Fibroblast of lung (primary cell): ENCODE measurements around the gene SLC13A2. TPM values are rescaled to one million over a fixed set of nuclear protein-coding genes. Genes with fewer than 3 reads are reported as not detected.
"Not testable (repeated sequence)": the region's sequence is repeated elsewhere in the genome, so short reads cannot be mapped to it uniquely, and the experiment has no call there.

Experiments
- DNase-seq, 2 donors: peaks; one replicate each; pipeline versions ENCODE4 v3.0.0 to v3.0.0-alpha.2; 2010; ENCODE audit warnings: low read depth in 2 of 2
- H2AFZ ChIP-seq: 2 replicates; pipeline ENCODE4 v1.5.1; 2012; ENCODE audit warnings: low read length, control low read depth, inconsistent platforms
- H3K27ac ChIP-seq: 2 replicates; pipeline ENCODE4 v1.5.1; 2011; ENCODE audit warnings: low read length, control low read depth; ENCODE audit not compliant: insufficient read depth
- H3K27me3 ChIP-seq: 2 replicates; pipeline ENCODE4 v1.5.1; 2011; ENCODE audit warnings: mild to moderate bottlenecking, low read length; ENCODE audit not compliant: control insufficient read depth, insufficient read depth
- H3K36me3 ChIP-seq: 2 replicates; pipeline ENCODE4 v1.5.1; 2011; ENCODE audit warnings: low read length; ENCODE audit not compliant: control insufficient read depth, insufficient read depth
- H3K4me1 ChIP-seq: 2 replicates; pipeline ENCODE4 v1.5.1; 2011; ENCODE audit warnings: low read length; ENCODE audit not compliant: control insufficient read depth, insufficient read depth; ENCODE audit errors: extremely low read depth
- H3K4me2 ChIP-seq: 2 replicates; pipeline ENCODE4 v1.5.1; 2011; ENCODE audit warnings: low read length, control low read depth; ENCODE audit not compliant: insufficient read depth; ENCODE audit errors: extremely low read depth
- H3K4me3 ChIP-seq, 4 experiments: fragments of 200-600 bp in 1 of 4; sonication (generic) in 1 of 4; replicated peaks in 1 of 4; 2 replicates each; pipeline ENCODE4 v1.5.1; 2011 to 2016; ENCODE audit warnings: low read length in 4 of 4, low read depth in 3 of 4, mild to moderate bottlenecking in 3 of 4, control low read depth in 2 of 4, inconsistent platforms in 1 of 4, mixed read lengths in 1 of 4; ENCODE audit not compliant: insufficient read depth in 1 of 4; ENCODE audit errors: control extremely low read depth in 1 of 4
- H3K79me2 ChIP-seq: 2 replicates; pipeline ENCODE4 v1.5.1; 2012; ENCODE audit warnings: mild to moderate bottlenecking, low read length, inconsistent platforms; ENCODE audit not compliant: control insufficient read depth, insufficient read depth
- H3K9ac ChIP-seq: 2 replicates; pipeline ENCODE4 v1.5.1; 2011; ENCODE audit warnings: mild to moderate bottlenecking, low read length, control low read depth; ENCODE audit not compliant: insufficient read depth
- H3K9me3 ChIP-seq: 2 replicates; pipeline ENCODE4 v1.5.1; 2012; ENCODE audit warnings: low read depth, low read length; ENCODE audit not compliant: control insufficient read depth, insufficient read depth
- H4K20me1 ChIP-seq: 2 replicates; pipeline ENCODE4 v1.5.1; 2011; ENCODE audit warnings: low read length; ENCODE audit not compliant: control insufficient read depth, insufficient read depth; ENCODE audit errors: extremely low read depth
- EZH2 ChIP-seq: IDR thresholded peaks from 2 replicates; pipeline ENCODE4 v1.5.1; 2012; ENCODE audit warnings: low read length, control low read depth, mild to moderate bottlenecking; ENCODE audit errors: missing control alignments
- polyA plus RNA-seq, 2 donors: library from polyadenylated mRNA; depleted of rRNA in 1 of 2; stranded (reverse) in 1 of 2; unstranded in 1 of 2; fragments of >200 nt; gene quantifications; 2 replicates each; pipeline ENCODE4 v1.2.1, GENCODE V29; 2011 to 2012; ENCODE audit warnings: missing spikeins in 1 of 2
- total RNA-seq: library from RNA; depleted of rRNA; stranded (reverse); fragments of >200 nt; gene quantifications from 2 replicates; pipeline ENCODE4 v1.2.1, GENCODE V29; 2014
- TF ChIP-seq, protein P1 (sequence below), 2 donors: IDR thresholded peaks in 1 of 2; conservative IDR thresholded peaks in 1 of 2; 1 replicate in 1 of 2; 2 replicates in 1 of 2; pipeline ENCODE4 v1.5.1; 2011 to 2012; ENCODE audit warnings: low read length in 2 of 2, control low read depth in 1 of 2, inconsistent platforms in 1 of 2, low read depth in 1 of 2, mild to moderate bottlenecking in 1 of 2

The SLC13A2 gene
- total and polyA plus RNA-seq, 2 donors (not counting 1 experiment from before 2014, with no cell fraction given): not detected

DNA sequence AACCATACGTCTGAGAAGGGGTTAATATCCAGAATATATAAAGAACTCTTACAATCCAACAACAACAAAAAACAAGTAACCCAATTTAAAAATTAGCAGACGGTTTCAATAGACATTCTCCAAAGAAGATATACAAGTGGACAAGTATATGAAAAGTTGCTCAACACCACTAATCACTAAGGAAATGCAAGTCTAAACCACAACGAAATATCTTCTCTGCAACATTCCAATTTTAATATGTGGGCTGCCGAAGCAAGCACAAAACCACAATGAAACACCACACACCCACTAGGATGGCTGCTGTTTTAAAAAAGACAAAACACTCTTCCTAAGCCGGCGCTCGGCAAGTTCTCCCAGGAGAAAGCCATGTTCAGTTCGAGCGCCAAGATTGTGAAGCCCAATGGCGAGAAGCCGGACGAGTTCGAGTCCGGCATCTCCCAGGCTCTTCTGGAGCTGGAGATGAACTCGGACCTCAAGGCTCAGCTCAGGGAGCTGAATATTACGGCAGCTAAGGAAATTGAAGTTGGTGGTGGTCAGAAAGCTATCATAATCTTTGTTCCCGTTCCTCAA, 5.9 kb upstream of the SLC13A2 start:
- H3K79me2 ChIP-seq: no peaks in the 10 kb centered on the region
- H3K4me3 ChIP-seq: no peak overlapping the region
- no peaks in the 10 kb centered on the region for H3K9me3 ChIP-seq
- H3K27ac ChIP-seq: no peak overlapping the region
- H3K4me1 ChIP-seq: no peaks in the 10 kb centered on the region
- TF ChIP-seq, protein P1, sequence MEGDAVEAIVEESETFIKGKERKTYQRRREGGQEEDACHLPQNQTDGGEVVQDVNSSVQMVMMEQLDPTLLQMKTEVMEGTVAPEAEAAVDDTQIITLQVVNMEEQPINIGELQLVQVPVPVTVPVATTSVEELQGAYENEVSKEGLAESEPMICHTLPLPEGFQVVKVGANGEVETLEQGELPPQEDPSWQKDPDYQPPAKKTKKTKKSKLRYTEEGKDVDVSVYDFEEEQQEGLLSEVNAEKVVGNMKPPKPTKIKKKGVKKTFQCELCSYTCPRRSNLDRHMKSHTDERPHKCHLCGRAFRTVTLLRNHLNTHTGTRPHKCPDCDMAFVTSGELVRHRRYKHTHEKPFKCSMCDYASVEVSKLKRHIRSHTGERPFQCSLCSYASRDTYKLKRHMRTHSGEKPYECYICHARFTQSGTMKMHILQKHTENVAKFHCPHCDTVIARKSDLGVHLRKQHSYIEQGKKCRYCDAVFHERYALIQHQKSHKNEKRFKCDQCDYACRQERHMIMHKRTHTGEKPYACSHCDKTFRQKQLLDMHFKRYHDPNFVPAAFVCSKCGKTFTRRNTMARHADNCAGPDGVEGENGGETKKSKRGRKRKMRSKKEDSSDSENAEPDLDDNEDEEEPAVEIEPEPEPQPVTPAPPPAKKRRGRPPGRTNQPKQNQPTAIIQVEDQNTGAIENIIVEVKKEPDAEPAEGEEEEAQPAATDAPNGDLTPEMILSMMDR (conservative IDR thresholded peaks at IDR 0.05 in 1 of 2, IDR thresholded peaks at IDR 0.05 in 1 of 2; ENCODE audit: low read depth in 1 of 2, low read length in 2 of 2): no peak
- no peak for TF ChIP-seq EZH2
- H3K4me2 ChIP-seq: no peak overlapping the region
- no peak overlapping the region for H2AFZ ChIP-seq
- no peak overlapping the region for H3K9ac ChIP-seq
- peak; percentile 38 to 88 for DNase-seq
- no peaks in the 10 kb centered on the region for H4K20me1 ChIP-seq
- peaks cover 13% of the 10 kb centered on the region for H3K27me3 ChIP-seq
- no peaks in the 10 kb centered on the region for H3K36me3 ChIP-seq

DNA sequence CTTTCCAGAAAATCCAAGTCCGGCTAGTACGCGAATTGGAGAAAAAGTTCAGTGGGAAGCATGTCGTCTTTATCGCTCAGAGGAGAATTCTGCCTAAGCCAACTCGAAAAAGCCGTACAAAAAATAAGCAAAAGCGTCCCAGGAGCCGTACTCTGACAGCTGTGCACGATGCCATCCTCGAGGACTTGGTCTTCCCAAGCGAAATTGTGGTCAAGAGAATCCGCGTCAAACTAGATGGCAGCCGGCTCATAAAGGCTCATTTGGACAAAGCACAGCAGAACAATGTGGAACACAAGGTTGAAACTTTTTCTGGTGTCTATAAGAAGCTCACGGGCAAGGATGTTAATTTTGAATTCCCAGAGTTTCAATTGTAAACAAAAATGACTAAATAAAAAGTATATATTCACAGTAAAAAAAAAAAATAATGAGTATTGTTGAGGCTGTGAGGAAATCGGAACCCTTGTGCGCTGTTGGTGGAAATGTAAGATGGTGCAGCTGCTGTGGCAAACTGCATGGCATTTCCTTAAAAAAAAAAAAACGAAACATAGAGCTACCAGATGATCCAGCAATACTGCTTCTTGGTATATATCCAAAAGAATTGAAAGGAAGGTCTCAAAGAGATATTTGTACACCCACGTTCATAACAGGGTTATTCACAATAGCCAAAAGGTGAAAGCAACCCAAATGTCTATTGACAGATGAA, 5.3 kb upstream of the SLC13A2 start:
- H3K9ac ChIP-seq, H3K27ac ChIP-seq, H3K9me3 ChIP-seq, H3K36me3 ChIP-seq, H4K20me1 ChIP-seq, H3K4me3 ChIP-seq, H3K79me2 ChIP-seq, H3K4me1 ChIP-seq, H3K4me2 ChIP-seq, H2AFZ ChIP-seq, DNase-seq: not testable (repeated sequence)
- peaks cover 13% of the 10 kb centered on the region for H3K27me3 ChIP-seq

DNA sequence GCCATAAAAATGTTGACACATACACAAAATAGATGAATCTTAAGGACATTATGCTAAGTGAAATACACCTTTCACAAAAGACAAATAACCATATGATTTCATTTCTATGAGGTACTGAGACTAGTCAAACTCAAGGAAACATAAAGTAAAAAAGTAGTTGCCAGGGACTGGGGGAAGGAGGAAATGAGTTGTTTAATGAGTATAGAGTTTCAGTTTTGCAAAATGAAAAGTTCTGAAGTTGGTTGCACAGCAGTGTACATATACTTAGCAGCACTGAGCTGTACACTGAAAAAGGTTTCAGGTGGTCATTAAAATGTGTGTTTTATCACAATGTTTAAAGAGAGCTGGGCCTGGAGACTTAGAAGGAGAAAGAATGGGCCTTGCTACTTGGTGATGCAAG, 4.7 kb upstream of the SLC13A2 start:
- Histone ChIP-seq H3K36me3 (no peaks in the 10 kb centered on the region), H3K27me3 (peaks cover 14% of the 10 kb centered on the region), H3K79me2 (no peaks in the 10 kb centered on the region), H3K4me1 (no peaks in the 10 kb centered on the region), H2AFZ (no peak overlapping the region), H3K4me2 (no peak overlapping the region), H3K4me3 (no peak overlapping the region), H4K20me1 (no peaks in the 10 kb centered on the region), H3K27ac (no peak overlapping the region), H3K9ac (no peak overlapping the region), H3K9me3 (no peaks in the 10 kb centered on the region)
- no peak for DNase-seq
- TF ChIP-seq, protein P1 (conservative IDR thresholded peaks at IDR 0.05 in 1 of 2, IDR thresholded peaks at IDR 0.05 in 1 of 2; ENCODE audit: low read depth in 1 of 2, low read length in 2 of 2): no peak
- TF ChIP-seq EZH2: no peak
